H1 (cell line): Measurements from ENCODE around the gene RIMBP2.

Source experiments
- ASH2L ChIP-seq: fragments of 200-600, 300-600 bp; sonication (generic); IDR thresholded peaks from one replicate; pipeline ENCODE4 v1.7.1; 2017; ENCODE audit warnings: low read length
- ATF2 ChIP-seq: IDR thresholded peaks from 2 replicates; pipeline ENCODE4 v1.6.1; 2012; ENCODE audit warnings: low read length, inconsistent platforms
- NRF1 ChIP-seq: IDR thresholded peaks from 2 replicates; pipeline ENCODE4 v1.6.1; 2011; ENCODE audit warnings: mild to moderate bottlenecking, low read depth, low read length, improper control_type of control experiment
- POLR2A ChIP-seq, 2 experiments: IDR thresholded peaks; 1 replicate in 1 of 2; 2 replicates in 1 of 2; pipeline ENCODE4 v1.6.1; 2011; ENCODE audit warnings: low read depth in 2 of 2, low read length in 2 of 2, mild to moderate bottlenecking in 2 of 2; ENCODE audit errors: control extremely low read depth in 1 of 2
- RAD21 ChIP-seq, 2 experiments: IDR thresholded peaks in 1 of 2; conservative IDR thresholded peaks in 1 of 2; 2 replicates each; pipeline ENCODE4 v1.6.1; 2011; ENCODE audit warnings: low read depth in 2 of 2, low read length in 2 of 2, improper control_type of control experiment in 1 of 2, inconsistent platforms in 1 of 2, mild to moderate bottlenecking in 1 of 2, moderate library complexity in 1 of 2

- no peak for TF ChIP-seq ATF2
- TF ChIP-seq POLR2A (IDR thresholded peaks at IDR 0.05; ENCODE audit: control extremely low read depth in 1 of 2, low read depth in 2 of 2, low read length in 2 of 2), result no peak
- TF ChIP-seq RAD21 (IDR thresholded peaks at IDR 0.05 in 1 of 2, conservative IDR thresholded peaks at IDR 0.05 in 1 of 2; ENCODE audit: low read depth in 2 of 2, low read length in 2 of 2), result no peak
- no peak for TF ChIP-seq ASH2L
- TF ChIP-seq NRF1, result no peak
Observed at GRCh38 chr12:130557886-130558765, 158.0 kb downstream of the RIMBP2 start.
